Upper lobe of left lung (tissue), 6 donors: Measurements from ENCODE around the gene ADGRG1. TPM values are rescaled to one million over a fixed set of nuclear protein-coding genes. Genes with fewer than 3 reads are reported as not detected.
"Not testable (repeated sequence)": the region's sequence is repeated elsewhere in the genome, so short reads cannot be mapped to it uniquely, and the experiment has no call there.

Source experiments
- ATAC-seq, 2 donors: fragments of 200-7000 bp; cut with Tn5 transposase; one replicate each; pipeline ENCODE4 v1.9.1; 2022; ENCODE audit warnings: mild to moderate bottlenecking in 2 of 2, moderate library complexity in 2 of 2; ENCODE audit not compliant: low FRiP score in 2 of 2
- DNase-seq, 2 donors: peaks; one replicate each; pipeline ENCODE4 v3.0.0-alpha.2; 2019 to 2020
- H3K27ac ChIP-seq, 4 donors: fragments of 200-600 bp; sonication (generic); one replicate each; pipeline ENCODE4 v1.5.1; 2016 to 2019
- H3K27me3 ChIP-seq, 4 donors: fragments of 200-600 bp; sonication (generic); one replicate each; pipeline ENCODE4 v1.5.1; 2017 to 2019
- H3K36me3 ChIP-seq, 4 donors: fragments of 200-600 bp; sonication (generic); one replicate each; pipeline ENCODE4 v1.5.1; 2016 to 2019
- H3K4me1 ChIP-seq, 4 donors: fragments of 200-600 bp; sonication (generic); one replicate each; pipeline ENCODE4 v1.5.1; 2018 to 2019
- H3K4me3 ChIP-seq, 4 donors: fragments of 200-600 bp; sonication (generic); one replicate each; pipeline ENCODE4 v1.5.1; 2017 to 2019; ENCODE audit warnings: mild to moderate bottlenecking in 2 of 4, moderate library complexity in 1 of 4
- H3K9me3 ChIP-seq, 4 donors: fragments of 200-600 bp; sonication (generic); one replicate each; pipeline ENCODE4 v1.5.1; 2018 to 2019
- EP300 ChIP-seq, 4 donors: sonication (generic); formaldehyde crosslinking; IDR thresholded peaks; one replicate each; pipeline ENCODE4 v1.5.1; 2017; ENCODE audit warnings: antibody characterized with exemption in 4 of 4, control low read depth in 2 of 4
- POLR2A ChIP-seq, 4 donors: fragments of 450-650 bp; IDR thresholded peaks; one replicate each; pipeline ENCODE4 v1.5.1; 2016 to 2017; ENCODE audit warnings: antibody characterized with exemption in 4 of 4, mild to moderate bottlenecking in 2 of 4
- POLR2AphosphoS5 ChIP-seq, 2 donors: sonication (generic); formaldehyde crosslinking; IDR thresholded peaks; one replicate each; pipeline ENCODE4 v1.5.1; 2017; ENCODE audit warnings: antibody characterized with exemption in 2 of 2
- WGBS, 2 donors: methylation state at CpG; one replicate each; pipeline ENCODE4 v1.1.5; 2017 to 2018; 5-methylcytosine and 5-hydroxymethylcytosine counted together
- total RNA-seq, 6 donors: library from RNA; depleted of rRNA in 4 of 6; stranded (reverse); fragments of >200 nt in 4 of 6; gene quantifications; one replicate each; pipeline versions ENCODE4 v1.1.0 to v1.2.1, GENCODE V29; 2016 to 2021
- TF ChIP-seq, protein P1 (sequence below), 6 experiments: fragments of 450-650 bp in 4 of 6; fragments of 200-600 bp in 2 of 6; sonication (generic) in 2 of 6; IDR thresholded peaks; one replicate each; pipeline ENCODE4 v1.5.1; 2016 to 2019; ENCODE audit warnings: antibody characterized with exemption in 6 of 6
- donor health status: DM: no; HTN: no; CAD: no; lungs with moderate emphysema.
- donor health status: DM: no; HTN: yes; CAD: no; lungs with severe emphysema.

The ADGRG1 gene
- total RNA-seq, 6 donors from 2014 or later = 34.6 to 89.3 (median 40.4) TPM

DNA sequence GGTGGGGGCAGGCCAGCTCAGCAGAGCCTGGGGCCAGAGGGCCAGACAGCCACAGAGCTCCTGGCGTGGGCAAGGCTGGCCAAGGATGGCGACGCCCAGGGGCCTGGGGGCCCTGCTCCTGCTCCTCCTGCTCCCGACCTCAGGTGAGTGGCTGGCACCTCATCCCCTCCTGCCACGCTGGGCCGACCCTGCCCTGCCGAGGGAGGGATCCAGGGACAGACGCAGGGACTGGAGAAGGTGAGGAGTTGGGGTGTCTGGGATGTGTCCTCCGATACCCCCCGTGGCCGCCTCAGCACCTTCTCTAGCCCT lies 39.8 kb downstream of the ADGRG1 start, which contains the start of gene ADGRG3:
ADGRG3 (plus strand) TSS at position 44 of the 309 bp plus-strand sequence; CDS start at position 86, 42 bp downstream.
- TF ChIP-seq, protein P1, sequence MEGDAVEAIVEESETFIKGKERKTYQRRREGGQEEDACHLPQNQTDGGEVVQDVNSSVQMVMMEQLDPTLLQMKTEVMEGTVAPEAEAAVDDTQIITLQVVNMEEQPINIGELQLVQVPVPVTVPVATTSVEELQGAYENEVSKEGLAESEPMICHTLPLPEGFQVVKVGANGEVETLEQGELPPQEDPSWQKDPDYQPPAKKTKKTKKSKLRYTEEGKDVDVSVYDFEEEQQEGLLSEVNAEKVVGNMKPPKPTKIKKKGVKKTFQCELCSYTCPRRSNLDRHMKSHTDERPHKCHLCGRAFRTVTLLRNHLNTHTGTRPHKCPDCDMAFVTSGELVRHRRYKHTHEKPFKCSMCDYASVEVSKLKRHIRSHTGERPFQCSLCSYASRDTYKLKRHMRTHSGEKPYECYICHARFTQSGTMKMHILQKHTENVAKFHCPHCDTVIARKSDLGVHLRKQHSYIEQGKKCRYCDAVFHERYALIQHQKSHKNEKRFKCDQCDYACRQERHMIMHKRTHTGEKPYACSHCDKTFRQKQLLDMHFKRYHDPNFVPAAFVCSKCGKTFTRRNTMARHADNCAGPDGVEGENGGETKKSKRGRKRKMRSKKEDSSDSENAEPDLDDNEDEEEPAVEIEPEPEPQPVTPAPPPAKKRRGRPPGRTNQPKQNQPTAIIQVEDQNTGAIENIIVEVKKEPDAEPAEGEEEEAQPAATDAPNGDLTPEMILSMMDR (IDR thresholded peaks at IDR 0.05) = no peak
- no peak for TF ChIP-seq POLR2A (IDR thresholded peaks at IDR 0.05)
- no peak for TF ChIP-seq POLR2AphosphoS5 (IDR thresholded peaks at IDR 0.05)
- TF ChIP-seq EP300 (IDR thresholded peaks at IDR 0.05) = no peak
- Histone ChIP-seq H3K36me3 (peaks cover 0 to 19% (median 6%) of the 10 kb centered on the region in 4 donors), H3K27me3 (no peaks in the 10 kb centered on the region), H3K4me1 (peaks cover 0 to 9% (median 3%) of the 10 kb centered on the region in 4 donors), H3K9me3 (no peaks in the 10 kb centered on the region), H3K27ac (peak within 1 kb of the TSS; percentile 54 to 88 (median 78)), H3K4me3 (peak within 1 kb of the TSS in 1 of 4 donors; percentile 9)
- 87 to 93% methylated on average over 8 to 11 of the region's 11 CpGs for WGBS, 2 donors
- DNase-seq (peak in 1 of 2 donors; percentile 82), ATAC-seq (peak in 1 of 2 donors; percentile 11)

DNA sequence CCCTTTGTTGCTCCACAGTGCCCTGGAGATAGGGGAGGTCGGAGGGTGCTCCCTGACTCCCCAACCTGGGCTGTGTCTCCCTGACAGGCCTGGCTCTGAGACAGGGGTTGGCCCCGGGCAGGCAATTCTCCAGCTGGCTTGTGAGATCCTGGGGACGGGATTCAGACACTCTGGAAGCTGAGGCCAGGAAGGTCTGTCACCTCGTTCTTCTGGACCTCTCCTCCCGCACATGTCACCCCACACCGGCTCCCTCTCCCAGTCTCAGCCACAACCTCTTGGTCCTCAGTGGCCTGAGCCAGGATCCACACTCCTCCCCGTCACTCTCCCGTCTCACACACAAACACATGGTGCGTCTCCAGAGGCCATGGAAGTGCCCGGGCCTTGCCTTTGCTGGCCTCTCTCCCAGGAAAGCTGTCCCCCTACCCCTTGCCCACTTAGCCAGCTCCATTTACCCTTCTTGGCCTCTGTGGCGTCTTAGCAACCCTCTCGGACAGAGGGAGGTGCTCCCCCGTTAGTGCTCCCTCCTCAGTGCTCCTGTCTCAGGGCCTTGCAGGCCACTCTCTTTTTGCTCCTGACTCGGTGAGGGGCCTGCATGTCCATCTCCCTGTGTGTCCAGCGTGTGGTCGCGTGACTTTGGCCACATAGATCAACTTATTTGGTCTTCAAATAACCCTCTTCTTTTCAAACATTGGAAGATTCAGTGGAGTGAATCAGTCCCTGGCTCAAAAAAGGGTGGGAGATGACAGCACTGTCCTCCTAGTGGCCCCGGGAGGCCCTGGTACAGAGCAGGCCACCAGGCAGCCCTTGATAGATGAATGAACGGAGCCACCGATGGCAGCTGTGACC lies 40.4 kb downstream of the ADGRG1 start:
- peaks cover 0 to 9% (median 3%) of the 10 kb centered on the region in 4 donors for H3K4me1 ChIP-seq
- peak overlapping the region; percentile 54 to 88 (median 78) for H3K27ac ChIP-seq
- ATAC-seq (peak in 1 of 2 donors; percentile 6), DNase-seq (no peak)
- no peaks in the 10 kb centered on the region for H3K27me3 ChIP-seq
- TF ChIP-seq EP300 (IDR thresholded peaks at IDR 0.05) (no peak), POLR2AphosphoS5 (IDR thresholded peaks at IDR 0.05) (no peak), POLR2A (IDR thresholded peaks at IDR 0.05) (no peak)
- TF ChIP-seq, protein P1 (IDR thresholded peaks at IDR 0.05) = no peak
- 85 to 88% methylated on average over 20 of the region's 20 CpGs for WGBS, 2 donors
- no peaks in the 10 kb centered on the region for H3K9me3 ChIP-seq
- H3K4me3 ChIP-seq = peak overlapping the region in 2 of 4 donors; percentile 4 to 9
- H3K36me3 ChIP-seq = peaks cover 0 to 12% (median 1%) of the 10 kb centered on the region in 4 donors

DNA sequence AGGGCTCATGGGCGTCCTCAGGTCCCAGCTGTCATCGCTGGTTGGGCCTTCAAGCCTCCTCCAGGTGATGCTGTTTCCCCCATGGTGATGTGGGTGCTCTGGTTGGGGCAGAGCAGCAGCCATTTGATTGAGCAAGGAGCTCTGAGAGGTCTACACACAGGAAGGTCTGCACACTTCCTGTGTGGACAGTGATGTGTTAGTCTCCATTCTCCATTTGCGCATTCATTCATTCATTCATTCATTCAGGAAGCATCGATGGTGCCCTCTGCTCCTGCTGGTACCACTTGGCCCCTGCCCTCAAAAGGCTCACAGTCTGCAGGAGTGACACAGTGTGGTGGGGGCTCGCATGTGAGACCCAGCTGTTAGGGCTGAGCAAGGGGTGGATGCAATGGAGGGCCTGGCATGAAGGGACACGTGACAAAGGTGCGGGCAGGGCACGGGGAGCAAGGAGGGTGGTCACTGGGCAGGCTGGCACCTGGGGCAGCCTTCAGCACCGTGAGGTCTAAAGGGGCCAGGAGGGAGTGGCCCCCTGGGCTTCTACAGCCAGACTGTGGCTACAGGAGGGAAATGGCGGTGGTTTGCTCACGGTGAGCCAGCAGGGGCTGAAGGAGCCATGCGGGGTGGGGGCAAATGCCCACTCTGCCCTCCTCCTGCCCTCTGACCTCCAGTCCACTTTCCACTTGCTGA lies 41.2 kb downstream of the ADGRG1 start:
- Histone ChIP-seq H3K9me3 (no peaks in the 10 kb centered on the region), H3K36me3 (peaks cover 0 to 5% (median 0%) of the 10 kb centered on the region in 4 donors), H3K27me3 (no peaks in the 10 kb centered on the region), H3K4me3 (peak overlapping the region in 2 of 4 donors; percentile 4 to 27), H3K4me1 (peaks cover 0 to 9% (median 3%) of the 10 kb centered on the region in 4 donors), H3K27ac (peak overlapping the region in 3 of 4 donors; percentile 54 to 88 (median 86))
- no peak for TF ChIP-seq POLR2A (IDR thresholded peaks at IDR 0.05)
- TF ChIP-seq POLR2AphosphoS5 (IDR thresholded peaks at IDR 0.05) = no peak
- no peak for TF ChIP-seq EP300 (IDR thresholded peaks at IDR 0.05)
- TF ChIP-seq, protein P1 (IDR thresholded peaks at IDR 0.05) = no peak
- WGBS, 2 donors = 85 to 88% methylated on average over 9 to 12 of the region's 12 CpGs
- ATAC-seq (no peak), DNase-seq (no peak)

DNA sequence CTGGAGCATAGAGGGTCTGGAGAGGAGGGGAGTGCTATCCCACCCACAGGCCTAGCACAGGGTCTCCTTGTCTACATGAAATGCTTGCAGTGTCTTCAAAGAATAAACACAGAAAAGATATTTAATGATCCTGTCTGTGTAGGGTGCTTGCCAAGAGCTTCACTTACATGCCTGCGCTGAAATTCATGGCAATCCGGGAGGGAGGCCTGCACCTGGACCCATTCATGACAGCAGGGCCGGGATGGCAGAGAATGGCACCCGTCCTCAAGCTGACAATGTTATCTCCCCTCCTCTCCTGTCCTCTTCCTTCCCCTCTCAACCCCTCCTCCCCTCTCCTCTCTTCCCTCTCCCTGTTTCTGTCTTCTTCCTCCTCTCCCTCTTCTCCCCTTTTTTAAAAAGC lies 41.8 kb downstream of the ADGRG1 start:
- Histone ChIP-seq H3K27ac (peak overlapping the region in 1 of 4 donors; percentile 86), H3K9me3 (no peaks in the 10 kb centered on the region), H3K36me3 (no peaks in the 10 kb centered on the region), H3K4me1 (peaks cover 0 to 9% (median 3%) of the 10 kb centered on the region in 4 donors), H3K27me3 (no peaks in the 10 kb centered on the region), H3K4me3 (peak overlapping the region in 2 of 4 donors; percentile 4 to 27)
- ATAC-seq (no peak), DNase-seq (no peak)
- WGBS, 2 donors = 39 to 49% methylated on average over 4 of the region's 4 CpGs
- TF ChIP-seq POLR2A (IDR thresholded peaks at IDR 0.05) (no peak), EP300 (IDR thresholded peaks at IDR 0.05) (no peak), POLR2AphosphoS5 (IDR thresholded peaks at IDR 0.05) (no peak)
- TF ChIP-seq, protein P1 (IDR thresholded peaks at IDR 0.05) = no peak

DNA sequence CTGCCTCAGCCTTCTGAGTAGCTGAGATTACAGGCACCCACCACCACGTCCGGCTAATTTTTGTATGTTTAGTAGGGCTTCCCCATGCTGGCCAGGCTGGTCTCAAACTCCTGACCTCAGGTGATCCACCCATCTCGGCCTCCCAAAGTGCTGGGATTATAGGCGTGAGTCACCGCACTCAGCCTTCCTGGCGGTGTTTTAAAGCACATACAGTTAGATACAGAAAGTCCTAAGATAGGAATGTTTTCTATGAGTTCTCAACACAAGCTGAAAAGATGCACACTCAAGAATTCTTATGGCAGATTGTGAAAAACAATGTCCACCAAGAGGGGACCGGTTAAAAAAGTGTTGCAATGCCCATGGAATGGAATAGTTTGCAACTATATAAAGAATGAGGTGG lies 43.0 kb downstream of the ADGRG1 start:
- H3K27ac ChIP-seq, DNase-seq, H3K27me3 ChIP-seq, H3K4me3 ChIP-seq, H3K36me3 ChIP-seq, H3K4me1 ChIP-seq, H3K9me3 ChIP-seq, ATAC-seq: not testable (repeated sequence)
- 76 to 93% methylated on average over 7 of the region's 7 CpGs for WGBS, 2 donors
